ENCODE results near the gene SLC39A9. TPM values are rescaled to one million over a fixed set of nuclear protein-coding genes. Genes with fewer than 3 reads are reported as not detected.

SLC39A9 gene
- total RNA-seq, 1 experiment from 2014 or later = 80.2 TPM

- ChIA-PET RAD21 (ENCODE audit: low non-redundant PET in 1 of 2, low total read pairs in 2 of 2, uncharacterized antibody in 2 of 2, unreplicated experiment in 2 of 2) (no interaction called here), CTCF (no interaction called here), POLR2A (no interaction called here)
- no peaks in the 10 kb centered on the region for H3K27me3 ChIP-seq (ENCODE audit: insufficient read depth, low read length)
- no peaks in the 10 kb centered on the region for H3K9me3 ChIP-seq (ENCODE audit: control insufficient read depth in 1 of 2, insufficient read depth in 1 of 2, low read depth in 1 of 2, low read length in 2 of 2)
- H3K36me3 ChIP-seq (ENCODE audit: control insufficient read depth in 1 of 2, insufficient read depth in 2 of 2, low read length in 2 of 2) = peaks cover 3 to 9% of the 10 kb centered on the region in 2 experiments; a peak in 3 of 4 replicates
- peaks cover 71% of the 10 kb centered on the region for H3K79me2 ChIP-seq (ENCODE audit: insufficient read depth, low read length)
- DNase-seq (ENCODE audit: low read depth, low spot score) (no peak), ATAC-seq (no peak)
- H2AFZ ChIP-seq (ENCODE audit: low read depth, low read length, poor library complexity, severe bottlenecking) = no peak overlapping the region
- TF ChIP-seq FOSL1 (IDR thresholded peaks at IDR 0.05; ENCODE audit: low read depth) = no peak
- TF ChIP-seq EGR1 (IDR thresholded peaks at IDR 0.05; ENCODE audit: low read depth) = no peak
- TF ChIP-seq ELF1 (IDR thresholded peaks at IDR 0.05; ENCODE audit: borderline replicate concordance, low read depth) = no peak
- no peak for TF ChIP-seq SIN3A (IDR thresholded peaks at IDR 0.05; ENCODE audit: low read depth)
- no peak for TF ChIP-seq CTCF (IDR thresholded peaks at IDR 0.05 in 2 of 3, conservative IDR thresholded peaks at IDR 0.05 in 1 of 3; ENCODE audit: borderline replicate concordance in 1 of 3, insufficient read depth in 1 of 3, low read depth in 2 of 3, low read length in 2 of 3)
- TF ChIP-seq JUND (IDR thresholded peaks at IDR 0.05) = no peak
- TF ChIP-seq ATF3 (IDR thresholded peaks at IDR 0.05) = no peak
- TF ChIP-seq ZBTB33 (IDR thresholded peaks at IDR 0.05; ENCODE audit: extremely low read depth, insufficient replicate concordance, low read length) = no peak
- no peak for TF ChIP-seq RAD21 (IDR thresholded peaks at IDR 0.05; ENCODE audit: low read depth)
- no peak overlapping the region for H3K4me2 ChIP-seq (ENCODE audit: low read length)
- intact Hi-C loops (cut with micrococcal nuclease) = no loop called here
- H3K9me2 ChIP-seq (ENCODE audit: insufficient read depth) = no peaks in the 10 kb centered on the region; the same call in 1 of the 2 replicates
- no peaks in the 10 kb centered on the region for H4K20me1 ChIP-seq (ENCODE audit: insufficient read depth)
- no peaks in the 10 kb centered on the region for H3K4me1 ChIP-seq (ENCODE audit: control insufficient read depth in 1 of 2, insufficient read depth in 2 of 2, low read length in 2 of 2)
- no peak overlapping the region for H3K4me3 ChIP-seq (replicated peaks in 1 of 2; ENCODE audit: low read depth in 1 of 2, low read length in 2 of 2)
- no TSS peak for BruUV-seq (replicated peaks)
- no peak overlapping the region for H3K27ac ChIP-seq (ENCODE audit: low read depth, low read length)
- H3K9ac ChIP-seq (ENCODE audit: low read length) = no peak overlapping the region
Measured at GRCh38 chr14:69429643-69430042, 31.2 kb downstream of the SLC39A9 start.
